H1 (cell line): Measurements from ENCODE around the gene C2CD2L. TPM values are rescaled to one million over a fixed set of nuclear protein-coding genes. Genes with fewer than 3 reads are reported as not detected.

ENCODE experiments used
- ATF2 ChIP-seq: IDR thresholded peaks from 2 replicates; pipeline ENCODE4 v1.6.1; 2012; ENCODE audit warnings: low read length, inconsistent platforms
- CREB1 ChIP-seq: IDR thresholded peaks from 2 replicates; pipeline ENCODE4 v1.6.1; 2012; ENCODE audit warnings: inconsistent platforms
- CTBP2 ChIP-seq: IDR thresholded peaks from 2 replicates; pipeline ENCODE4 v1.7.0; 2011; ENCODE audit warnings: borderline replicate concordance, mild to moderate bottlenecking, moderate library complexity, mixed read lengths, low read length; ENCODE audit not compliant: insufficient read depth, insufficient read length
- JUN ChIP-seq: IDR thresholded peaks from 2 replicates; pipeline ENCODE4 v1.6.1; 2011; ENCODE audit warnings: low read depth, mild to moderate bottlenecking, improper control_type of control experiment, low read length
- KDM1A ChIP-seq: fragments of 200-600, 300-600 bp; sonication (generic); IDR thresholded peaks from 2 replicates; pipeline ENCODE4 v1.7.1; 2016; ENCODE audit warnings: mild to moderate bottlenecking, low read length, borderline replicate concordance
- SAP30 ChIP-seq: fragments of 300-600 bp; sonication (generic); IDR thresholded peaks from 2 replicates; pipeline ENCODE4 v1.7.1; 2012; ENCODE audit warnings: low read length, moderate library complexity, mild to moderate bottlenecking, inconsistent platforms; ENCODE audit not compliant: insufficient read depth, insufficient replicate concordance
- SIN3A ChIP-seq, 2 experiments: IDR thresholded peaks in 1 of 2; conservative IDR thresholded peaks in 1 of 2; 2 replicates each; pipeline ENCODE4 v1.6.1; 2011 to 2012; ENCODE audit warnings: low read length in 2 of 2, improper control_type of control experiment in 1 of 2, low read depth in 1 of 2, mild to moderate bottlenecking in 1 of 2
- SP4 ChIP-seq: IDR thresholded peaks from 2 replicates; pipeline ENCODE4 v1.6.1; 2012; ENCODE audit warnings: low read length, inconsistent platforms
- SUZ12 ChIP-seq: fragments of 200-600 bp; sonication (generic); IDR thresholded peaks from 2 replicates; pipeline ENCODE4 v1.6.1; 2012; ENCODE audit warnings: mild to moderate bottlenecking, inconsistent platforms, low read length, moderate library complexity, mixed read lengths
- TEAD4 ChIP-seq: IDR thresholded peaks from 2 replicates; pipeline ENCODE4 v1.6.1; 2012; ENCODE audit warnings: low read depth, low read length, inconsistent platforms, mixed read lengths
- polyA plus RNA-seq, 7 experiments: library from polyadenylated mRNA; depleted of rRNA in 3 of 7; stranded (reverse) in 5 of 7; unstranded in 2 of 7; fragments of >200 nt in 5 of 7; fragments of 200-250 nt in 2 of 7; gene quantifications; 1 replicate in 5 of 7; 2 replicates in 1 of 7; 4 replicates in 1 of 7; pipeline versions ENCODE4 v1.2.1 to v1.2.3, GENCODE V29; 2011 to 2013; ENCODE audit warnings: missing spikeins in 2 of 7, mixed read lengths in 2 of 7
- total RNA-seq: library from RNA; stranded (reverse); fragmentation: NEBNext Ultra II Directional; extraction: Animal tissue kit (Norgen Biotek cat#: 25700); gene quantifications from 2 replicates; pipeline ENCODE4 v1.2.1, GENCODE V29; 2021

The C2CD2L gene
- total and polyA plus RNA-seq, 2 of the 8 experiments (the other 6 are each of a cell fraction or from before 2014, with no cell fraction given) = 2.5 to 4.0 TPM

GRCh38 chr11:119095066-119095880 lies 11.9 kb upstream of the C2CD2L start (continued):
- TF ChIP-seq ATF2 (no peak), JUN (no peak), KDM1A (no peak), SP4 (peak; percentile 86; the same call in 1 of the 2 replicates), SIN3A (conservative IDR thresholded peaks at IDR 0.05 in 1 of 2, IDR thresholded peaks at IDR 0.05 in 1 of 2; ENCODE audit: low read depth in 1 of 2, low read length in 2 of 2) (peak; percentile 55 to 63; a peak in 3 of 4 replicates), CREB1 (0 out of 2 replicates have a peak, but pooled peaks have one; percentile 26), CTBP2 (no peak), SUZ12 (no peak), SAP30 (no peak), TEAD4 (no peak)
